Body of pancreas (tissue), 4 donors: ENCODE results near the gene CLECL1.

Experiments
- CTCF ChIP-seq, 7 experiments: fragments of 450-650 bp in 4 of 7; fragments of 200-600 bp in 3 of 7; sonication (generic) in 3 of 7; IDR thresholded peaks; one replicate each; pipeline ENCODE4 v1.5.1; 2016 to 2019; ENCODE audit warnings: antibody characterized with exemption in 7 of 7
- POLR2A ChIP-seq, 3 donors: fragments of 450-650 bp; IDR thresholded peaks; one replicate each; pipeline ENCODE4 v1.6.1; 2016; ENCODE audit warnings: antibody characterized with exemption in 3 of 3, mild to moderate bottlenecking in 2 of 3

DNA sequence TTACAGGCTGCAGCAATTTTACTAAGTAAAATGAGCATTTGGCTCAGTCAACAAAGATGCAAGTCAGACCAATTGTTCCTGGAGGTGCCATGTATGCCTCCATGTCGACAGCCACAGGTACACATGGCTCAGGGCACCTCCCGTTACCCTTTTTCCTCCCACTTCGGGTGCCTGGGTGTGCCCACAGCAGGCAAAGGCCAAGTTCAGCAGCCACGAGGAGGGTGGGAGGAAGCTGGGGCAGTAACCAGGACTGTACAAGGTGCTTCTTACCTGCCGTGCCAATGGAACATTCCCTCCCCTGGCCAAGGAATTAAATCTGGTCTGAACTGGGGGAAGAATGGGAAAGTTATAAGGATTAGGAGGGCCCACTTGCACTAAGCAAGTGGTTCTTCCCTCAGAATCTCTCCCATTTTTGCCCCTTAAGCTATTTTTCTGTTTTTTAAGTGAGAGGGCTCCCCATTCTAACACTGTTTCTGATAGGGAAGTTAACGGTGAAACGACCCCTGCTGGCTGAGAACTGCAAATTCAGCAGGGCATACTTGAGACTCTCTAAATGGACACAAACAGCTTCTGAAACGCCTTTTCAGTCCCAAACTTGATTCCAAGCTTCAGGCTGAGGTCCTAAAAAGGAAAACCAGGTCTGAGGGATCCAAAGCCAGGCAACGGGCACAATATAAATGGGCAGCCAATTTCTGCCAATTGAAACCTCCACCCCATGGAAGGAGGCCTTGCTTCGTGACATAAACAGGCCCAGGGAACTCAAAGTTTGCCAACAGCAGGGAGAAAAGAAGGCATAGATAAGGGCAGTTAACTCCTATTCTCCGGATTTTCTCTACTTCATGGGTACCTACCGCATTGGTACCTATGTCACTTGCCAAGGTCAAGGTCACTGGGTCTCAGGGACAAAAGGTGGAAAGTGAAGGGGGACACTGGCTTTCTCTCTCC is 24.8 kb downstream of the CLECL1 start:
- peak; percentile 46 to 83 (median 70) for TF ChIP-seq CTCF (IDR thresholded peaks at IDR 0.05)
- no peak for TF ChIP-seq POLR2A (IDR thresholded peaks at IDR 0.05)
